Central memory CD4-positive, alpha-beta T cell (primary cell): Measurements from ENCODE around the gene UBR4.

ENCODE experiments used
- DNase-seq: peaks from one replicate; pipeline ENCODE4 v3.0.0; 2022

The UBR4 gene

DNA sequence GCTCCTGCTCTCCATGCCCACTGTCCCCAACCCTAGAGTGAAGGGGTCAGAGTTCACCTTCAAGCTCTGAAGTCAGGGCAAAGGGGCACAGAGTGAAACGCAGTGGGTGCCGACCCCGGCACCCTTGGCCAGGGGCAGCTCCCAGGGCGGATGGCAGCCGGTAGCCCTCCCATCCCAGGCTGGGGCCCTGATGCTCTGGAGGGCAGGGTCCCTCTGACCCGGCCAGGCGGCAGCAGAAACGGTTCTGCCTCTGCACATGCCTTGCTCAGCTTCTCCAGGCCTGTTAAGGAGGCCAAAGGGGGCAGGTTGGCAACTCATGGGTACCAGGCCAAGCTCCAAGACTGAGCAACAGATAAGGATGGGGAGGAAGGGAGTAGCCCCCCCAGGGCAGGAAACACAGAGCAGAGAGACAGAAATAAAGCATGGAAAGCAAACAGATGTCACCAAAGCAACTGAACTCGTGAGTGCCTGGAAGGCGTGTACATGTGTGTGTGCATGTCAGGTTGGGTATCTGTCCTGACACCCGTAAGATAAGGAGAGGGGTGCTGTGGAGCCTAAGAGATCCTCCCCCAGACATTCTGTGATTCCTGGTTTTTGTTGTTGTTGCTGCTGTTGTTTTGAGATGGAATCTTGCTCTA is 141.3 kb downstream of the UBR4 start:
- no peak for DNase-seq

DNA sequence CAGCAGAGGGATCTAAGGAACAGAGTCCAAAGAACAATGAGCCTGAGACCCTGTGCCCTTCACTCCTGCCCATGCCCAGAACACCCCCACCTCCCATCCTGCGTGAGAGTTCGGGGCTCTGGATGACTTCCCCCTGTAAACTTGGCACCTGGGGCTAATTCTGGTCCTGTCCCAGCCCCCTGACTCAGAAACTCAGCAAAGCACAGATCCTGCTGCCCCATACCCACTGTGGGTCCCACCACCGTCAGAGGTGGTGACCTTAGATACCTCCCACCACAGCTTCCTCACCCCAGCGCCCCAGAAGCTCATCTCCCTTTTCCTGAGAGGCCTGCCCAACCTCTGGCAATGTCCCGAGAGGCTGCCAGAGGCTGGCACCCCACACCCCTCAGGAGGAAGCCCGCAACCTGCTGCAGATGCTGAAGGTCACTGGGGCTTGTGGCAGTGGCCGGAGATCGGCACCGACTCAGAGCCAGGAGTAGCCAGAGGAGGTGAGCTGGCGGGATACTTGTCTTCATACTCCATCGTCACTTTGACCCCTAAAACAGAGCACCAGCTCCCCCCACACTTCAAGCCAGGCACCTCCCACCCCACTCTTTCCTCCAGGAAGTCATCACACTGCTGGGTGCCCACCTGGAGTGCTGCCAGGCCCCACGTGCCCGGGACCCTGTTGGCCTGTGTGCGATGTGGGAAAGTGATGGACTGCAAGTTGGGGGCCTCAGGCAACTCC is 142.0 kb downstream of the UBR4 start:
- no peak for DNase-seq

DNA sequence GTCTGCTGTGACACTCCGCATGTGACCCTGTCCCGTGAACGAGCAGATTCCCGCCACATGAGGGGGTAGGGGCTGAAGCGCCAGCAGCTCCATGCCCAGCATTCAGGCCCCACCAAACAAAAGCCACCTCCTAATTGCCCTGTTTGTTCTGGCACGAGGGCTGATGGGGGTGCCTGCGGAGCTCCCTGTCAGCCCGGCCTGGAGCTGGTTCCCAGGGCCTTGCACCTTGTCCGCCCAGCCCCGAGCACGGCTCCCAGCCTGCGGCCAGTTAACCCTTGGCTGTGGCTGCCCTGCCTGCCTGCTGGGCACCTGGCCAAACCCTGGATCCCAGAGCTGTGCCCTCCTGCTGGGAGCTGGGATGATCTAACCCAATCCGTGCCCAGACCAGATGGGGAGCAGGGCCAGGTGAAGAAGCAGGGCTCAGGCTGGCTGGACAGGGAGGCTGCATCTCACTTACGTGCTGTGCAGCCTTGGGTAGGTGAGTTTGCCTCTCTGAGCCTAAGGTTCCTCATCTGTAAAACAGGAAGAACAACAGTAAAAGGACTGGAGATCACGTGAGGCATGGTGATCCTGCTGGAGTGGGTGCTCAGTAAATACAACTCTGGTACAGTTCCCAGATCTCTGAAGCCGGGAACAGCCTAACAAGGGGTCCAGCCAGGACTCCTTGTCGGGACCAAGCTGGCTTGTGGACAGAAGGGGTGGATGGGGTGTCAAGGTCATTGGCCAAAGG is 142.7 kb downstream of the UBR4 start:
- DNase-seq: no peak

DNA sequence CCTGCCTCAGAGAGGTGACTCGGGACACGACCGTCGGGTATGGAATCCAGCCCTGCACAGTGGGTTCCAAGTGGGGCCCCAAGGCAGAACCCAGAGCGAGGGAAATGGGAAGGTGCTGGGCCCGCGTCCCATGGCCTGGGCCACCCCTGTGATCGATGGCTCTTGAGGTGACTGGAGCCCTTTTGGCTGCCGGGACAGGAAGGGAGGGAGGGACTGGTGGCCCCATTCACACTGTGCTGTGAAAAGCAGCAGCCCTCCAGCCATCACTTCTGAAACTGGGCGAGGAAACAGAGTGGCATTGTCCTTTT is 143.2 kb downstream of the UBR4 start:
- no peak for DNase-seq

DNA sequence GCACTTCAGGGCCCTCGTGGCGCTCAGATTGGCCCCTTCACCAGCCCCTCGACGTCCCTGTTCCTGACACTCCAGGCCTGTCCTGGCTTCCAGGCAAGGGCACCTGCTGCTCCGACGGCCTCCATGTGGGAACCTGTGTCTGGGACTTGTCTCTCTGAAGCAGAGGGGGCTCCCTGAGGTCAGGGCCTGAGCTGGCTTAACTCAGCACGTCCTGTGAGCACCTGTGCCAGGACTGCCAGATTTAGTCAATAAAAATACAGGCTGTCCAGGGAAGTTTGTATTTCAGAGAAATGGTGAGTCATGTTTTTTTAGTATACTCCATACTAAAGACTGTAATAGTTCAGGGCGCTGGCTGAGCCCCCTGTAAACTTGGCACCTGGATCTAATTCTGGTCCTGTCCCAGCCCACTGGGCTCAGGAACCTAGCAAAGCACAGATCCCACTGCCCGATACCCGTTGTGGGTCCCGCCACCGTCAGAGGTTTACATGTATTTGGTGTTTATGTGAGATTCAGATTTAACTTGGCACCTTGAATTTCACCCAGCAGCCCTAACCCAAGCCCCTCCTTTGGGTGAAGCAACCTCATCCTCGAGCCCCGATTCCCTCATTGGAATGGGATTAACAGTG is 143.7 kb downstream of the UBR4 start:
- no peak for DNase-seq

DNA sequence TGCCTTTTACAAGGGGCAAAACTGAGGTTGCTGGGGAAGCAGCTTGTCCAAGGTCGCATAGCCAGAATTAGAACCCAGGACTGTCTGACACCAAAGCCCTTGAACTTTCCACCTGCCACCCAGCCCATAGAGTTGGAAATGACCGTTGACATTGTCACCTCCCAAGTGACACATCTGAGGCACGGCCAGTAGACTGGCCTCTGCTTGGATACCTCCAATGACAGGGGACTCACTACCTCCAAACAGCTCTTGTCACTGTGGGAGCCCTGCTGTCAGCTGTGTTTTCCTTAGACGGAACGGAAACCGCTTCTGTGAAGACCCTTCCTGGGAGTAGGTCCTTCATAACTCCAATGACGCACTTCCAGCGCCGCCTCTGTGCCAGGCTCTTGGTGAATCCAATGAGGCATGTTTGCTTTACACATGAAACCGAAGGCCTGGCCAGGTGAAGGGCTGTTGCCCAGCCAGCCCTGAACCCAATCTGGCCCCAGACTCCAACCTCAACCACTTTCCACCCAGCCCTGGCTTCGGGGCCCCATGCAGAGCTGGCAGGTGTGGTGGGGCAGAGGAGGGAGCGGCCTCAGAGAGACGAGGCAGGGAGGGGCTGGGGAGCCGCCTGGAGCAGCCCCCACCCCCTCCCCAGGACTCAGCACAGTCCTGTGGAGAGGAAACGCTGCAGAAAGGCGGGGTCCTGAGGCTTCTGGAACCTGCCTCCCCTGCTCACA is 144.4 kb downstream of the UBR4 start:
- no peak for DNase-seq

DNA sequence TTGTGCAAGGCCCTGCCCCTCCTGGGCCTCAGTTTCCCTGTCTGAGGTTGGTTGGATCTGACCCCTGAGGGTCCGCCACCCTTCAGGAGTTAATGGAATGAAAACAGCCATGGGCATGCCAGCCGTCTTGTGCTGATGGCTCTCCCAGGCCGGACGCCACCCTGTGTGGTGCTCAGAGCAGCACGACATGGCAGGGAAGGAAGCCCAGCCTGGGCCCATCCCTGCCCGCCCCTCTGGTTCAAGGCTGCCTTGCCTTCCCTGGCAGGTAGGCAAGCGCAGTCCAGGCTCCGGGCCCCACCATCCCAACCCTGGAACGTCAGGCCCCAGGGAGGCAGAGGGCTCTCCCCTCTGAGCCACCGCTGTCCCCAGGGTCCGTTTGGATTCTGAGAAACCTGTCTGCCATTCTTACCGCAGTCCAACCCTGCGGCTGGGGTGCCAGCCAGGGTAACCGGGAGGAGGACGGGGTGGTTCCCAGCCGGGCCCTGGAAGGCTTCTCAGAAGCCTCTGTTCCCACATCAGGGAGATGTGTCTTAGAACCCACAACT is 145.1 kb downstream of the UBR4 start:
- DNase-seq: no peak

DNA sequence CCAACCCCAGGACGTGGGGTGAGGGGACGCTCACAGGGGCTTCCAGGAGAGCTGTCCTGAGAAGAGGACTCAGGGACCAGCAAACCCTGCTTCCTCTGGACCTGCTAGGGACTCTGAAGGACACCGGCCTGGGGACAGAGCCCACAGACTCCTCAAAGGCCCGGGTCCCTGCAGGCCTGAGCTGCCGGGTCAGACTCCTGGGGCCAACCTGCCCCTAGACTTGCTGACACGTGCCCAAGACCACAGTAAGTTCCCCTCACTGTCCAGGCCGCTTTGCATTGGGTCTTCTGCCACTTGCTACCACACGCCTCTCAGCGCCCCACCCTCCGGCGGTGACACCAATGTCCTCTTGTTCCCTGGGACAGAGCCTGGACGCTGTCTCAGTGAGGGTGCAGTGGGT is 146.9 kb downstream of the UBR4 start:
- no peak for DNase-seq

DNA sequence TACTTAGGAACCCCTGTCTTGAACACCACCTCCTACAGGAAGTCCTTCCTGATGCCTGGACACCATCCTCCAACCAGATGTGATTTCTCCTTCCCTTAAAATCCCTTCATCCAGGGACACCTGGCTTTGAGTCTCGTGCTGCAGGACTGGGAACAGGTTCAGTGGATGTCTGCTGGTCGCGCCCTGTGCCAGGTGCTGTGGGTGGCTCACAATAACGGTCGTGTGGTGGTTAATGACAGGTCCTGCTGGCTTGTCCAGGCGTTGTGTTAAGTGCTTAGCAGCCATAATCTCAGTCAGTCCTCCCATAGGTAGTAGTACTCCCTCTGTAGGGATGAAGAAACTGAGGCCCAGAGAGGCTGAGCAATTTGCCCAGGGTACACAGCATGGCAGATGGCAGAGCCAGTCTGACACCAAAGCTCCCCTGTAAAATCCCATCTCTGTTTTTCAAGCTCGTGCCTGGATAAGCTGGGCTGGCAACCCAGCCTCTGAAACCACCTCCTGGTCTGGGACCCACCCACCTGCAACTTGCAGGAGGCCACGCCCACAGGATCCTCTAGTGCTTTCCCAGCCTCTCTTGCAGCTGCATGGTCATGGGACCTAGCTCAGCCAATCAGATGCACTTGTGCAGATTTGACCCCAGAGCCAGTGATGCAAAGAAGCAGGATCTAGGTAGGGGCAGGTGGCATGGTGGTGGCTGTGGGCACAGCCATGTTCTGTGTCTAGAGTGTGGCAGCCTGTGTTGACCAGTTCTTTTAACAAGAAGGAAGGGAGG is 147.6 kb downstream of the UBR4 start:
- no peak for DNase-seq

DNA sequence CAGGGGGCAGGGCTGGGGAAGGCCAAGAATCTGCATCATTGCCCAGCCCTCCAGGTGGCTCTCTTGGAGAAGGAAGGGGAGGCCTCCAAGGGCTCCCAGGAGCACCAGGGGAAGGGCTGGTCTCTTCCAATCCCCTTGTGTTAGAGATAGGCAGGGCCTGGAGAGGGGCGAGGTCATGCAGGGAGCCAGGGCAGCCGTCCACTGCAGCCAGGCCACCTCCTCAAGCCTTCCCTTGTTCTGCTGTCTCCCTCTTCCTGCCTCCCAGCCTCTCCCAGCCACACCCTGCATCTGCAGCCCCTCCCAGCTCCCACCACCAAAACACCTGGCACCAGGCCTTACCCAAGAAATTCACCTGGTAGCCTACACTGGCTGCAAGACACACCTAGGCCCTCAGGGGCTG is 148.3 kb downstream of the UBR4 start:
- no peak for DNase-seq

DNA sequence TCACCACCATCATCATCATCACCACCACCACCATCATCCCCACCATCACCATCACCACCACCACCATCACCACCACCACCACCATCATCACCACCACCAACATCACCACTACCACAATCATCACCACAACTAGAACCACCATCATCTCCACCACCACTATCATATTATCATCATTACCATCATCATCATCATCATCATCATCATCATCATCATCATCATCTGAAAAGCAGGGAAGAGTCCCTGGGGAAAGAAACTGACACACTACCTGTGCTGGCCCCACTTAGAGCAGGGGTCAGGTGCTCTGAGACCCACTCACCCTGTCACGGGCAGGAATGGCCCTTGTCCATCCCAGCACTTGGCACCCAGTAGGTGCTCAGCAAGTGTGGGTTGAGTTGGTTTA is 148.7 kb downstream of the UBR4 start:
- no peak for DNase-seq

DNA sequence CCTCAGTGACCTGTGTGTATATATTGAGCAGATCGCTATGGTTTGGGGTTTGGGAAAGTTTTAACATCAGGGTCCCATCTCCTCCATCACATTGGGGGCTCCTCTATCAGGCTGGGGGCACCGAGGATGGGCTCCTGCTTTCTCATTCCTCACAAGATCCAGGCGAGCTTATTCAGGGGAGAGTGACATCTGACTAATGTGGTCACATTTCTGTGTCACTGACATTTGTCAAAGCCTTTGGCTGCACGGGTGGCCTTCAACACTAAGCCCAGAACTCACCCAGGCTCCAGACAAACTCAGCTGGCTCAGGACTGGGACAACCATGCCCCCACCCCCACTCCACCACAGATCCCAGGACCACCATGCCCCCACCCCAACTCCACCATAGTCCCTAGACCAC is 150.3 kb downstream of the UBR4 start:
- no peak for DNase-seq

DNA sequence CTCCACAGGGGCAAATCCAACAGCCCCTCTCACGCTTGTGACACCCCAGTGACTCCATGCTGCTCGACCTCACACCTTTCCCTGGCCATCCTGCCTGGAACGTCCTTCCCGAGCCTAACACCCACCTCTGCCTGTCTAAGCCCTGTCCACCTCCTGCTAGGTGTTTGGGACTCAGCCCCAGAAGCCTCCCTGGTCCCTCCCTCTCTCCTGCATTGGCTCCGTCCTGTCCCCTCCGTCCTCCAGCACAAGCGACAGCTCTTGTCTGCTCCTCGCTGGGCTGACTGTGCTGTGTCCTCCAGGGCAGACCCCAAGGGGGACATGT is 151.6 kb downstream of the UBR4 start:
- no peak for DNase-seq

DNA sequence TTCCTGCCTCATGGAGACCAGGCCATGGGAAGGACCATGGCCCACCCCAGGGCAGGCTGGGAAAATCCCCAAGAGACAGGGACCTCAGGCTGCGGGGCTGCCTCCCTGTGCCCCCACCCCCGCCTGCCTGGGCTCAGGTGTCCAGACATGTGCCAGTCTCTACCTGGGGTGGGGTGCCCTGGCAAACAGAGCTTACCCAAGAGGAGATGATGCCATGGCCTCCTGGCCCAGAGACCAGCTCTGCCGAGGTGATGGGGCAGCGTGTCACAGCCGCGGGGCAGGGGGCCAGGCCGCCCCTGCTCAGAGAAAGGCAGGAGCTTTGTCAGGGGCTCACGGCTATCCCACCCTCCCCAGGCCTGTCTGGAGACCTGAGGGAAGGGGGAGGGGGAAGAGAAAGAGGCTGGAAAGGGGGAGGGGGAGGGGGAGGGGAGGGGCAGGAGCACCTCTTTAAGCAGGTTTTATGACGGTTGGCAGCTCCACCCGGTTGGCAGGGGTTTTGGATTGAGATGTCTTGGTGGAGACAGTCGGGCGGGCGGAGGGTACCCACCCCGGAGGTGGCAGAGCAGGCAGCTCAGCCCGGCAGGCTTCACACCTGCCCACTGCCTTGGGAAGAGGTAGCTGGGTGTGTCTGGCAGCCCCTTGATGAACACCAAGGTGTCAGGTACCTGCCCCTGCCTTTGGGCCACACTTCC is 152.1 kb downstream of the UBR4 start:
- no peak for DNase-seq

DNA sequence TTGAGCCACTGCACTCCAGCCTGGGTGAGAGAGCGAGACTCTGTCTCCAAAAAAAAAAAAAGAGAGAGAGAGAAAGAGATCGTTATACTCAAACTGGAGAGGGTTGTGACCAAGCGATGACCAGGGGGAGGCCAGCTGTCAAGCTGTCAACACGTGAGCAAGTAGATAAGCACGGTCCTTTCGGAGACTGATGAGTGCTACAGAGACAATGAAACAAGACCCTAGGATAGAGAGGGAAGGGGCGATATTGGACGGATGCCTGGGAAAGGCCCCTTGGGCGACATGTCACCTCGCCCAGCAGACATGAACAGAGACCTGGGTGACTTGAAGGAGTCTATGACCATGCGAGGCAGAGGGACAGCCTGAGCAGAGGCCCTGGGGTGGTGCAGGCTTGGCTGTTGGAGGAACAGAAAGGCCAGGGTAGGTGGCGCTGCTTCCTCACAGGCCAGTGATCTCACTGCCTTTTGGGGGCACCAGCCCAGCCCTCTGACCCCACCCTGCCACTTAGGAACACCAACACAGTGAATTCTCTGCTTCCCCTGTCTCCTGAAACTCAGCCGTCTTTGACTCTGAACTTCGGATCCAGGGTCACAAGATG is 152.8 kb downstream of the UBR4 start:
- DNase-seq: no peak

DNA sequence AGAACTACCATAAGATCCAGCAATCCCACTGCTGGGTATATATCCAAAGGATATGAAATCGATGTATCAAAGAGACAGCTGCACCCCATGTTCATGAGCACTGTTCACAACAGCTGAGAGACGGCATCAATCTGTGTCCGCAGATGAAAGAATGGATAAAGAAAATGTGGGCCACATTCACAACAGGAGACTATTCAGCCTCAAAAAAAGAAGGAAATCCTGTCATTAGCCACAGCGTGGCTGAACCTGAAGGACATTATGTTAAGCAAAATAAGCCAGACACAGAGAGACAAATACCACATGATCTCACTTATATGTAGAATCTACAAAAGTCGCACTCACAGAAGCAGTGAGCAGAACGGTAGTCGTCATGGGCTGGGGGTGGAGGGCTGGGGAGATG is 154.4 kb downstream of the UBR4 start:
- no peak for DNase-seq

DNA sequence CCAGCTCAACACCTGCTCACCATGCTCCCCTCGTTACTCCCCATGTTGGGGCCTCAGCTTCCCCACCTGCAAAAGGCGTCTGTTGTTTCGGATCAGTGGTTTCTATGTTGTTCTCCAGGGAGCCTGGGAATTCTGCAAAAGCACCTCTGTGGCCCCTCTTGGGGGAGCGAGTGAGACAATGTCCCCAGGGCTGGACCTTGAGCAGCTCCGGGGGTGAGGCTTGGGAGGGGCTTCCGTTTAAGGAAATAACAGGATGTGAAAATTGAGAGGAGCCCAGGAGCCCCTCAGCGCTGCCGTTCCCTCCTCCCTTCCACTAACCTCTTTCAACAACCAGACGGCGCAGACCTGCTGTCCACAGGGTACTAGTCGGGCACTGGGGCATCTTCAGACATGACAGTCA is 155.1 kb downstream of the UBR4 start:
- no peak for DNase-seq

DNA sequence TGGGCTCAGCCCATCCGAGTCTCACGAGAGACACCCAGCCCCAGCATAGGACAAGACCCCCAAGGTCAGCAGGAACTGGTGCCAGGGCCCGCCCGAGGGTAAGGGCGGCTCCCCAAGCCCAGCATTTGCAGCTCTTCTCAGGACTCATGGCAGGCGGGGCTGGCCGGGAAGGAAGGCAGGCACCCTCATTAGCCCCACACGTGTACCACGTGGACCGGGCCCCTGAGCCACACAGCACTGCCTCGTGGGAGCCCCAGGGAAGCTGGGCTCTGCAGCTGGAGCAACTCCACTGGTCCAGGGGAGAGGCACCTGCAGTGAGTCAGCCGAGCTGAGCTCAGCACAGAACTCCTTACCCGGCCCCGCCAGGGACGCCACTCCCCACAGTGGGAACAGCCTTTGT is 155.8 kb downstream of the UBR4 start:
- DNase-seq: no peak

DNA sequence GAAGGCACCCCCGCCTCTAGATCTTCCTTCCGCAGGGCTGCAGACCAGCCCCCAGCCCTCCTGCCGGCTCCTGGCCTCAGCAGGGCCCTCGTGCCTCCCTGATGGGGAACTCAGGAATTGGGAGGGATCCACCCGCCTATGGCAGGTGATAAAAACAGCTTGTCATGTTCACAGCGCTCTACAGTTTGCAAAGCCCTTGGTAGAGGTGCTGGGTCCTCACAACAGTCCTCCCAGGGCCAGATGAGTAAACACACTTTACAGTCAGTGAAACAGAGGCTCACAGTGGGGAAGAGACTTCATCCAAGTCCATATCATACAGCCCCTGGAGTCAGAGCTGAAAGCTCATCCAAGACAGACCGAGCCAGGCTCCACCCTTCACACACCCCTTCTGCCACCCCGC is 156.6 kb downstream of the UBR4 start:
- DNase-seq: no peak

DNA sequence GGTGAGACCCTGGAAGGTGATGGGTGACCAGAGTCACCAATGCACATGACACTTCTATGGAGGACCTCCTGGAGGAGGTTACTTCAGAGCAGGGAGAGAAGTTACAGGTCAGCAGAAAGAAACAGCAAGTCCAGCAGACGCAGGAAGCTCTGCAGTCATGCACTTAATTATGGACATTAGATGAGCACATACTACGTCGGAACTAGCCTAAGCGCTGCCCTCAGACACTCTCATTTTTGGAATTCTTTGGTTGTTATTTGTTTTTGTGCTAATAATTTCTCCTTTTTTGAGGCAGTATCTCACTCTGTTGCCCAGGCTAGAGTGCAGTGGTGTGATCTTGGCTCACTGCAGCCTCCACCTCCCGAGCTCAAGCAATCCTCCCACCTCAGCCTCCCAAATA is 160.3 kb downstream of the UBR4 start:
- DNase-seq: no peak

DNA sequence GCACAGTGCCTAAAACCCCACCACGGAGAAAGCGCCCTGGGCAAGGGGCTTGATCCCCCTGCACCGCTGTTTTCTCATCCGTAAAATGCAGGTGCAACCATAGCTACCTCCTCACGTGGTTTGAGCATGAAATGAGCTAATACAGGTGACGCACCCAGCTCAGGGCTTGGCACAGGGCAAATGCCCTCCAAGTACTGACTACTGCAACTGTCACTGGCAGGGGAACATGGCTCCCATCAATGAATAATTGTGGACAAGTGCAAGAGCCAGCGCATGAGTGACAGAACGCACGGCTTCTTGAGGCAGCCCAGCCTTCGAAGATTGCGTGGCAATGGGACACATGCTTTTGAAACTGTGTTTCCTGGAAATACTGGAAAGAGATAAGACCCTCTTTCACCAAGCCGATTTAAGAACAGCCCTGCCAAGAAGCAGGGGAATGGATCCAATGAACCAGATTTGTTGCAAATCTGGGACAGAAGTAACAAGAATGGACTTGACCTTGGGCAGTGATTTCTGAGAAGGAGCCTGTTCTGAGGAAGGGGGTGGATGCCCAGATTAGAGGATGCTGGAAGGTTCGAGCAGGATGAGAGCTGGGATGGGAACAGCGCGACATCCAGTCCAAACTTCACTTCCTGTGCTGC is 160.8 kb downstream of the UBR4 start:
- DNase-seq: no peak
